GM10266 (cell line): Measurements from ENCODE around the gene DNAAF5.

Source experiments
- DNase-seq: peaks from one replicate; pipeline ENCODE4 v3.0.0; 2012; ENCODE audit errors: extremely low spot score
- CTCF ChIP-seq: IDR thresholded peaks from 2 replicates; pipeline ENCODE4 v1.5.1; 2012; ENCODE audit warnings: mild to moderate bottlenecking, low read depth; ENCODE audit not compliant: control insufficient read depth, insufficient read depth; ENCODE audit errors: missing control alignments

DNAAF5 gene

DNA sequence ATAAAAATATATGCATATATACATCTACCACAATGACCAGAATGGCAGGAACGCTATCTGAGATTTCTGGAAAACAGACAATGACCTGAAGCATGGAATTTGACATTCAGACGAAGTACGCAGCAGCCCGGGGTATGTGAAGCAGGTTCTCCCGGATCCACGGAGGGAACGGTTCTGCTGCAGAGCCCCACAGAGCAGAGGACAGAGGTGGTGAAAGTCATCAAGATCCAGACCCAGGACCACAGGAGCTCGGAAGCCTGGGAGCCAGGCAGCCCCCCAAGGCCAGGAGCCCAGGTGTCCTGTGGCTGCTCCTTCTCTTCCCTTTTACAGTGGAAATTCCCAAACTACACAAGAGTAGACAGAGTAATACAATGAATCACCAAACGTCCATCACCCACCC lies 42.1 kb upstream of the DNAAF5 start:
- no peak for TF ChIP-seq CTCF

DNA sequence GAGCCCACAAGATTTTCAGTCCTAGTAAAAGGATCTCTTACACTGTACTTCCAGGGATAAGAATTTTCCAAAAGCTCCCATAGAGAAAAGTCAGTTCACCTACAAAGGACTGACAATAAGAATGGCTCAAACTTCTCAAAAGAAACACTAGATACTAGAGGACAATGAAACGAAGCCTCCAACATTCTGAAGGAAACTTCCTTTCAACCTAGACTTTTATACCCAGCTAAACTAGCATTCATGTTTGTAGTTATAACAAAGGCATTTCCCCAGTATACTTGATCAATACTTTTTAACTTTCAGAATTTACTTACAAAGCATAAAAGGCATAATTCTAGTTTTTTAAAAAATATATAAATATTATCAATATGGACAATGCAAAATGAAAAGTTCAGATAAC lies 41.0 kb upstream of the DNAAF5 start:
- no peak for TF ChIP-seq CTCF
- no peak for DNase-seq

More for the DNA sequence above, 42.1 kb upstream of the DNAAF5 start:
- DNase-seq = no peak

DNA sequence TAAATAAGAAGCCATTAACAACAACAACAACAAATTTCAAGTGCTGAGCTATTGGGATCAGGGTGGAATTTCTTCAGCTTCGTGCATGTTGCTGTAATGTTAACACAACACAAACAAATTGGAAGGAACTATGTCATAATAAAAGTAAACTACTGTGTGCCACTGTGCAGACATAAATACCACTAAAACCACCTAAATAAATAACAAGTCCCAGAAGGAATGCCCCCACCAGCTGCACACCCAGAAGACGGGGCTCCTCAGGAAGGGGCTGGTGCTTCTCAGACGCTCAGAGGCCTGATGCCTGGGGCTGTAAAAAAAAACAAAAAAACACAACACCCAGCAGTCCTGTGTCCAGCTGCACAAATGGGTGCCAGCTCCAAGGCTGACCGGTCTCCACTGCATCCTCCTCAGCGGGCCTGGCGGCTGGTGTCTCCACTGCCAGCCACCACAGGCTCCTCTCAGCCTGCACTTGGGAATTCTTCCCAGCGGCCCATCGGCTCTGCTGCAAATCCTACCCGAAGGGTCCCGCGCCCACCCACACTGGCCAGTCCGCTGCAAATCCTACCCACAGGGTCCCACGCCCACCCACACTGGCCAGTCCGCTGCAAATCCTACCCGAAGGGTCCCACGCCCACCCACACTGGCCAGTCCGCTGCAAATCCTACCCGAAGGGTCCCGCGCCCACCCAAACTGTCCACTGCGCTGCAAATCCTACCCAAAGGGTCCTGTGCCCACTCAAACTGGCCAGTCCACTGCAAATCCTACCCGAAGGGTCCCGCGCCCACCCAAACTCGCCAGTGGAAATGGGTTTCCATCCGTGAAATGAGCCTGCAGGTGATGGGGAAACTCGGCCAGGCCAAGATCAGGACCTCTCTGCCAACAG lies 35.8 kb upstream of the DNAAF5 start:
- no peak for TF ChIP-seq CTCF
- no peak for DNase-seq

DNA sequence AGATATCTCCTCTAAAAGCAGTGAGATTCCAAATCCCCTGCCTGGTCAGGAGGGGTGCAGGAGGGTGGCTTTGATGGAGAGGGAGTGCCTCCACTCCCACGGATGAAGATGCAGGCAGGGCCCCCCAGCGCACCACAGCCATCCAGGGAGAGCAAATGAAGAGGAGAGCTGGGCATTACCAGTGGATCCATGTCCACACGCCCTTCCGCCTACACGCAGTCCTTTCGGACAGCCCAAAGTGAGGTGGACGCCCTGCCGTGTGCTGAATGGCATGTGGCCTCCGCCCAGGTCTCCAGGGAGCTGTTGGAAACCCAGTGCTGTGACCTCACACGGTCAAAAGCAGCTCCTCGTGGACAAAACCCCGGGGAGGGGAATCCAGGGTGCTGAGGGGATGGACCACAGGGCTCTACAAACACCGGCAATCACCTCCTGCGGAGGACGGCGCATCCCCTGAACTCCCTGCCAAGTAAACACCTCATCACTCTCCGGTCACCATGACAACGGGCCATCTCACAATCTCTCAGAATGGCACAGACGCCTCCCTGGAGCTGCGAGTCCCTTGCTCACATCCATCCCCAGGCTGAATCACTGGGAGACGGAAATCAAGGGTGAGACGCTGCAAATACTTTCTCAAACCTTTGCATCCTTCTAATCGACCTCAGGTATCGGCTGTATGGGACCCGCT lies 35.0 kb upstream of the DNAAF5 start:
- no peak for TF ChIP-seq CTCF
- no peak for DNase-seq

DNA sequence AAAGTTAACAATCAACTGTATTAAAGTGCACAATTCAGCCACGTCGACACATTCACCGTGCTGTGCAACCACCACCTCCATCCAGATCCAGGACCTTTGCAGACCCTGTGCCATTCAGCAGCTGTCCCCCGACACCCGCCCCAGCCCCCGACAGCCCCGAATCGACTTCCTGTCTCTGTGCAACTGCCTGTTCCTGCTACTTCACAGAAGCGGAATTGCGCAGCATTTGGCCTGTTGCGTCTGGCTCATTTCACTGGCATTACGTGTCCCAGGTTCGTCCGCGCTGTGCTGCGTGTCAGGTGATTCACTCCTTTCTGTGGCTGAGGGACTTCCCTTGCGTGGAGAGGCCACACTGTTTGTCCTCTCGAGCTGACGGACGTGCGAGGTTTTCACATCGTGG lies 33.2 kb upstream of the DNAAF5 start:
- no peak for DNase-seq
- TF ChIP-seq CTCF = no peak

DNA sequence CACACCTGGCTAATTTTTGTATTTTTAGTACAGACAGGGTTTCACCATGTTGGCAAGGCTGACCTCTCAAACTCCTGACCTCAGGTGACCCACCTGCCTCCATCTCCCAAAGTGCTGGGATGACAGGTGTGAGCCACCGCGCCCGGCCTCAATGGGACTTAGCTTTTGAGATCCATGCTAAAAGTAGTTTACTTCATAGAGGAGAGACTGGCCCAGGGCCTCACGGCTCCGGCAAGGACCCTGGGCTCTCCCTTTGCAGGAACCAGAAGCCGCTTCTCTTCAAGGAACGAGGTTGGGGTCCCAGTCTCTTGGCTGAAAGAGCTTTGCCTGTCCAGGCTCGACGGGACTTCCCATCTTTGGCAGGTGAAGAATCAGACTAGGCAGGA lies 30.1 kb upstream of the DNAAF5 start:
- no peak for DNase-seq
- no peak for TF ChIP-seq CTCF
